Mucosa of gallbladder (tissue), 1 donor: ENCODE results near the gene STX8. TPM values are rescaled to one million over a fixed set of nuclear protein-coding genes. Genes with fewer than 3 reads are reported as not detected.
"Not testable (repeated sequence)": the region's sequence is repeated elsewhere in the genome, so short reads cannot be mapped to it uniquely, and the experiment has no call there.

Experiments used
- DNase-seq: peaks from one replicate; pipeline ENCODE4 v3.0.0-alpha.2; 2020; ENCODE audit warnings: low spot score
- total RNA-seq: library from RNA; stranded (reverse); gene quantifications from one replicate; pipeline ENCODE4 v1.2.1, GENCODE V29; 2021
- donor health status: DM: no; HTN: no; CAD: no.

Gene STX8
- total RNA-seq, 1 donor from 2014 or later = 63.2 TPM

- DNase-seq = no peak
These were observed 235.7 kb downstream of the STX8 start for GRCh38 chr17:9339958-9340357.

DNA sequence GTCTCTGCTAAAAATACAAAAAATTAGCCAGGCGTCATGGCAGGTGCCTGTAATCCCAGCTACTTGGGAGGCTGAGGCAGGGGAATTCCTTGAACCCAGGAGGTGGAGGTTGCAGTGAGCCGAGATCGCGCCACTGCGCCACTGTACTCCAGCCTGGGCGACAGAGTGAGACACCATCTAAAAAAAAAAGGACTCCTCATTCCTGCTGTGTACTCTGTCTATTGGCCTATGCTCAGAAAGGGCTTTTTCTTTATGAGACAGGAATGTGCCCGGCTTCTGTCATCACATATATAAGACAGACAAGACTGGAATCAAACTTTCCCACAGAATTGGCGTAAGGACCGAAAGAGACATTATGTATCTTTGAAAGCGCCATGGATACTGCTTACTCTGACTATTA lies 236.1 kb downstream of the STX8 start:
- DNase-seq = not testable (repeated sequence)

- no peak for DNase-seq
These were observed 238.8 kb downstream of the STX8 start for GRCh38 chr17:9336817-9337216.

GRCh38 chr17:9334536-9335446 lies 240.8 kb downstream of the STX8 start:
- DNase-seq = no peak

GRCh38 chr17:9332132-9332494 lies 243.5 kb downstream of the STX8 start:
- DNase-seq = no peak

- DNase-seq = no peak
These were observed 244.1 kb downstream of the STX8 start for GRCh38 chr17:9331279-9332131.

DNA sequence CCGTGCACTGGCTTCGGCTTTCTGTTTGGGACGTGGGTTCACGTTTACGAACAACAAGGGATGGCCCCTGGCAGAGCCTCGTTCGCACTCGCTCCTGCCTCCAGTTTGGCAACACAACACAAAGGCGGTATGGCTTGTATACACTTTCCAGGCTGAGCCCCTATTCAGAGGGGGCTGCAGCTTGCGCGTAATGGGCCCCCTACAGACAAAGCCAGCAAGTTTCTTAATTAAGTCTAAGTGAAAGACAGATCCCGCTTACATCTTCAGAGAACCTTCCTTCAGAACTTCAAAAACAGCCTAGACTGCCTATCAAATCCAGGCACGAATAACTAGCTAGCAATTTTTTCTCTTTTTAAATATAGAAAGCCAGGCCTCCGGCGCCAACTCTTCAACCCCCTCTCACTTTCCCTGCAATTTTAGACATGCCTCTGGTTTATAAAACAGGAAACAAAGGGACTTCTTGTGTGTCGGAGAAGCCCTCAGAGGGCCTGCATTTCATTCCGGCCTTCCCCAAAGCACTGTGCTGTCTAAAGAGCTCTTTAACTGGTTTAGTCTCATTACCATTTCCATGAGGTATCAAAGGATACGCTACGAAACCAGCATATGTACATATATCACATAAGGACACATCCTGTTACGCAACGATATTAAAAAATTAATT lies 244.9 kb downstream of the STX8 start:
- no peak for DNase-seq

GRCh38 chr17:9330141-9330540 lies 245.5 kb downstream of the STX8 start:
- DNase-seq = no peak

DNA sequence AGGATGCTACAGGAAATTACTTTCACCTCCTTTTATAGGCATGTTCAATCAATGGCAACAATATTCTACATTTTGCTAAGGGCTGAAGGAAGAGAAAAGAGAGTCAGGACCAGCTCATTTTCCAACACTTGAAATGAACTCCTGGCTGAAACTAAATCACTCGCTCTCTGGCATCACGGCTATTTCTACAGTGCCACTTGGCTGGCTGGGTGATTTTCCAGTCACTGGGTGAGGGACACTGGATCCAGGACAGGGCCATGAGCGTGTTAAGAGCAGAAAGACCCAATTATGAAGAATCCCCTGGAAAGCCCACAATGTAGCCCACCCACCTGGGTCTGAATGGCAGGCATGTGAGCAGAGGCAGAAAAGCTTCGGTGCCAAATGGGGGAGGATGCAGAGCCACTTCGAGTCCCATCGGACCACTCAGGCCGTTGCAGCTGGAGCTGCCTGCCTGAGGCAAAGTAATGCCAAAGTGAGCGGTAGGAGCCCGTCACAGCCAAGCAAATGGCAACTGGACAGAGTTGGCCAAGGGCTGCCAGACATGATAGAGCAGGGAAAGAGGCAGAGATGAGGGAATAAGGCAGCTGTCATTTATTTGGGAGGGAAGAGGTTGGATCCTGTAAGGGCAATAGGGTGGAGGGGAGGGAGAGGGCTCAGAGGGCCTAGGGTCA lies 246.2 kb downstream of the STX8 start:
- no peak for DNase-seq

DNA sequence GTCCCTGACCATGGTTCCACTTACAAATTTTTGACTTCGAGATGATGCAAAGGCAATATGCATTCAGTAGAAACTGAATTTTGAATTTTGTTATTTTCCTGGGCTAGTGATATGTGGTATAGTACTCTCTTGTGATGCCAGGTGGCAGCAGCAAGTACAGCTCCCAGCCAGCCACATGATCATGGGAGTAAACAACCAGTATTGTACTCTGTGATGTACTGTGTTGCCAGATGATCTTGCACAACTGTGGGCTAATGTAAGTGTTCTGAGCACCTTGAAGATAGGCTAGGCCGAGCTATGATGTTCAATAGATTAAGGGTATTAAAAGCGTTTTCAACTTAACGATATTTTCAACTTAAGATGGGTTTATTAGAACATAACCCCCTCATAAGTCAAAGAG lies 250.8 kb downstream of the STX8 start:
- DNase-seq = no peak

GRCh38 chr17:9322326-9322725 lies 253.3 kb downstream of the STX8 start:
- DNase-seq = no peak

GRCh38 chr17:9321890-9322289 lies 253.7 kb downstream of the STX8 start:
- DNase-seq = no peak

DNA sequence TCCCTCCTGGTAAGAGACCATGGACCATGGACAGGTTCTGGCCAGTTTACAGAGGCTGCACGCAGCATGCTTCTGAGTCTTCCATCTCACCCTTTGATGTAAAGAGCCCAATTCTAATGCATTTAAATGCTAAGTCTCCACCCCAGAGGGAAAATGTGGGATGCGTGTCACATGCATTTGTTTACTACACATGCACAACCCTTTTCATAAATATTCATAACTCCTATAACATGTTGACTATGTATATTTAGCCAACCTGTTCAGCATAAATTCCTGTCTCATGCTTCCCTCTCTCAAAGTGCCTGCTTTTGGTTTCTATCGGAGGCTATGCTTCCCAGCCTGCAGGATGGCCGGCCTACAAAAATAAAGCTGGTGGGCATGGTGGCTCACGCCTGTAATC lies 260.3 kb downstream of the STX8 start:
- no peak for DNase-seq

GRCh38 chr17:9313346-9313745 lies 262.3 kb downstream of the STX8 start:
- DNase-seq = no peak

DNA sequence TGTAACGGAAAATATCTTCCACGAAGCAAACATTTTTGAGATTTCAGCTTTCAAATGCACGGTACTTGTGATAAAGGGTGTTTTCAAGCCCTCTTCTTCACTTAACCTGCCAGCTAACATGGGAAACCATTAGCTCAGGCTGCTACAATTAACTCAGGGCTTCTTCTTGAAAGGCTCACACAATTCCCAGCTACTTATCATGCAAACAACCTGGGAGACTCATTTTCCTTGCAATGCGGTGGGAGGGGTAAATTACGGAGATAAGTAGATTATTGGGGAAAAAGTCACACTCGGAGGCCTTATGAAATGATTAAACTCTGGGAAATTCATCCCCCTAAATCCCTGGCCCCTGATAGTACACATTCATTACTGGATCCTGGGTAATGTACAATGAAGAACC lies 266.4 kb downstream of the STX8 start:
- no peak for DNase-seq

- DNase-seq = no peak
These were observed 267.6 kb downstream of the STX8 start for GRCh38 chr17:9308069-9308468.

GRCh38 chr17:9307313-9307998 lies 268.2 kb downstream of the STX8 start:
- no peak for DNase-seq

DNA sequence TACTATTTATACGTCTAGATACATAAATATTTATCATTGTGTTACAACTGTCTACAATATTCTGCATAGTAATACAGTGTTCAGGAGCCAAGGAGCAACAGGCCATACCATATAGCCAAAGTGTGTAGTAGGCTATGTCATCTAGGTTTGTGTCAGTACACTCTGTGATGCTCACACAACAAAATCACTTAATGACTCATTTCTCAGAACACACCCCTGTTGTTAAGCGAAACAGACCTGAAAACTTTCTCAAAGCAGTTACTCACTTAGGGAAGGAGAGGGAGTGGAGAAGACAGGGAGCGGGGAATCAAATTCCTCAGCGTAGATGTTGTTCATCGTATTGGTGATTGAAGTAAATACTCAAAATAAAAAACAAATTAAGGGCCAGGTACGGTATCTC lies 269.5 kb downstream of the STX8 start:
- no peak for DNase-seq

DNA sequence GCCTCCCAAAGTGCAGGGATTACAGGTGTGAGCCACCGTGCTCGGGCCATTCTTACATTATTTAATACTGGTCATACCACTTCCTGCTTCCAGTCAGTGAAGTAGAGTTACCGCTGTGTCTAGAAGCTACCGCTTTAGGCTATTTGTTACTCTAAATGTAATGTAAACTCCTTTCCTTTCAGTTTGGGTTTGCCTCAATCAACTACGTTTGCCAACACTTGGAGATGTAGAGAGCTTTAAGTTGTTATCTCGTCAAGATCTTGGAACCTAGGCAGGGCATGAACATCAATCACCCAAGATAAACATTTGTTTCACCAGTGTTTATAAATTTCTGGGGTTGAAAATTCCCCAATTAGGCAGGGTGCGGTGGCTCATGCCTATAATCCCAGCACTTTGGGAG lies 275.9 kb downstream of the STX8 start:
- DNase-seq = no peak

DNA sequence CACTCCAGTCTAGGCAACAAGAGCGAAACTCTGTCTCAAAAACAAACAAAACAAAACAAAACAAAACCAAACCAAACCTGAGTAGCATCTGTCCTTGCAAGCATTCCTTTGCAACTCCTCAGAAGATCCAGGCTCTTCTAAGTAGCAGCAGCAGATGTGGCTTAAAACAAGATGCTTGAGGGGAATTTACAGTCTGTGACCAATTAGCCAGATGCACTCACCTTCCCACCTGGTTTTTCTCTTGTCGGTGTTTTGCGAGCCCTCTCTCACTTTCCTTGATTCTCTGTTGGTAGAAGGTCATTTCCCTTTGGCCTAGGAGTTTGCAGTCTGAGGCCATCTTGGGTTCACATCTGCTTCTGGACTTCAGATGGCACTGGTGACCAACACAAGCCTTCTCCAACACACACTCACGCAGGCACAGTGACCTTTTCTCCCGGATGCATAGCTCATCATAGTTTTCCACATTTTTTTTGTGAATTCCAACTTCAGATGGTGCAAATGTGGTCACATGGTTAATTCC lies 276.8 kb downstream of the STX8 start:
- DNase-seq = no peak

DNA sequence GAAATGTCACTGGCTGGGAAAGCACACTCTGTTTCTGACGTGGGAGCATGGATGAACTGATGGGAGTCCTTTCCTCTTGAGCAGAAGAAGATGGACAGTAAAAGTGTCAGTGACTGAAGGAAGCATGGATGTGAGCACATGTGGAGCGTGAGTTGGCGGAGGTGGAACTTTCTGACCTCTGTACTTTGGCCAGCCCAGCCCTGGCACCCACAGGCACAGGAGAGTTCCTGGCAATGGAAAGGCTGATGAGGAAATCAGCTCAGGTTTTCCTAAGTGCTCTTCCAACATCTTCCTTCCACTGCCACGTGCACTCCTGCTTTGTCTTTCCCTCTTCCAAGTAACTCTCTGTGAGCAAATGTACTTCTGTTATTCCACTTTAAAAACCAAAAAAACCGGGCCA lies 277.5 kb downstream of the STX8 start:
- peak; percentile 71 for DNase-seq
